NCI-H524 (cell line): ENCODE measurements around the gene ABCA4.

Source experiments
- DNase-seq, 2 experiments: peaks; one replicate each; lab custom pipeline; 2025; lab: John Stamatoyannopoulos, UW

The ABCA4 gene

GRCh38 chr1:94083681-94084080 lies 37.3 kb downstream of the ABCA4 start:
- DNase-seq: peak; percentile 17 to 67

- no peak for DNase-seq
These were observed 39.2 kb downstream of the ABCA4 start for GRCh38 chr1:94081566-94082344.

- DNase-seq: no peak
These were observed 41.0 kb downstream of the ABCA4 start for GRCh38 chr1:94079989-94080388.

GRCh38 chr1:94079080-94079940 lies 41.6 kb downstream of the ABCA4 start:
- no peak for DNase-seq

GRCh38 chr1:94072840-94073522 lies 48.0 kb downstream of the ABCA4 start:
- no peak for DNase-seq

- DNase-seq: no peak
These were observed 49.0 kb downstream of the ABCA4 start for GRCh38 chr1:94071976-94072375.

GRCh38 chr1:94071391-94071790 lies 49.6 kb downstream of the ABCA4 start:
- no peak for DNase-seq

- no peak for DNase-seq
These were observed 50.1 kb downstream of the ABCA4 start for GRCh38 chr1:94070865-94071264.

- no peak for DNase-seq
These were observed 51.0 kb downstream of the ABCA4 start for GRCh38 chr1:94069919-94070285.

- no peak for DNase-seq
These were observed 51.7 kb downstream of the ABCA4 start for GRCh38 chr1:94068999-94069918.

- no peak for DNase-seq
These were observed 52.6 kb downstream of the ABCA4 start for GRCh38 chr1:94068096-94068998.

- DNase-seq: no peak
These were observed 53.8 kb downstream of the ABCA4 start for GRCh38 chr1:94067196-94067595.

GRCh38 chr1:94063379-94063778 lies 57.6 kb downstream of the ABCA4 start:
- peak; percentile 20 to 58 for DNase-seq

- peak; percentile 7 to 57 for DNase-seq
These were observed 59.2 kb downstream of the ABCA4 start for GRCh38 chr1:94061513-94062443.

- DNase-seq: no peak
These were observed 60.2 kb downstream of the ABCA4 start for GRCh38 chr1:94060720-94061119.

GRCh38 chr1:94058766-94059165 lies 62.2 kb downstream of the ABCA4 start:
- DNase-seq: no peak

- DNase-seq: no peak
These were observed 64.0 kb downstream of the ABCA4 start for GRCh38 chr1:94056996-94057395.

- DNase-seq: no peak
These were observed 64.8 kb downstream of the ABCA4 start for GRCh38 chr1:94056171-94056570.

GRCh38 chr1:94055459-94056122 lies 65.4 kb downstream of the ABCA4 start:
- no peak for DNase-seq
